ENCODE measurements around the gene TMEM52B. TPM values are rescaled to one million over a fixed set of nuclear protein-coding genes. Genes with fewer than 3 reads are reported as not detected.

The TMEM52B gene
- total RNA-seq, 1 experiment from 2014 or later: not detected

DNA sequence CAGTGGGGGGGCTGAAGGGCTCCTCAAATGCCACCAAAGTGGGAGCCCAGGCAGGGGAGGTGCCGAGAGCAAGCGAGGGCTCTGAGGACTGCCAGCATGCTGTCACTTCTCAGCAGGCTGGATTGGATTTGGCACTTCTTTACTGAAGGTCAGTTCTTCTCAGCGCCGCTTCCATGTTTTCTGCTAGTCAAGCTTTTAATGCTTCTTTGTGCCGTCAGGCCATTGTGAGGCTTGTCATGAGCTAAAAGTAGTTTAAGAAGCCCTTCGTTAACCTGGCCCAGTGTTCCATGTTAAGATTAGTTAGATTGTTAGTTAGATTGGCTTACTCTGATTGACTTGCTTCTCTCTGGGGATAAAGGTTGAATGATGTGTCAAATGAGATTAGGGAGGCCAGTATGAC lies 47.3 kb downstream of the TMEM52B start:
- no peak overlapping the region for H3K27ac ChIP-seq (ENCODE audit: low read depth, low read length, poor library complexity, severe bottlenecking)
- intact Hi-C loops (cut with micrococcal nuclease; ENCODE audit: unreplicated experiment): no loop called here
- TF ChIP-seq CTCF (conservative IDR thresholded peaks at IDR 0.05; ENCODE audit: low read depth, low read length) (no peak), EZH2 (IDR thresholded peaks at IDR 0.05; ENCODE audit: borderline replicate concordance, low read depth, low read length, poor library complexity, severe bottlenecking) (no peak)
- no peaks in the 10 kb centered on the region for H3K9me3 ChIP-seq (ENCODE audit: low read depth, low read length, poor library complexity, severe bottlenecking)
- CTCF ChIA-PET: no interaction called here
- no TSS peak for BruUV-seq (replicated peaks)
- no peaks in the 10 kb centered on the region for H3K4me1 ChIP-seq (ENCODE audit: insufficient read depth, low read length, poor library complexity, severe bottlenecking)
- H3K27me3 ChIP-seq (replicated peaks; ENCODE audit: insufficient read depth, low read depth, low read length, poor library complexity): no peaks in the 10 kb centered on the region
- H3K4me3 ChIP-seq (ENCODE audit: low read depth, low read length, poor library complexity, severe bottlenecking): no peak overlapping the region
- DNase-seq (ENCODE audit: low spot score): no peak
- POLR2A ChIA-PET (ENCODE audit: low non-redundant PET): no interaction called here
- H3K36me3 ChIP-seq (ENCODE audit: insufficient read depth, low read length, poor library complexity, severe bottlenecking): peaks cover 31% of the 10 kb centered on the region

DNA sequence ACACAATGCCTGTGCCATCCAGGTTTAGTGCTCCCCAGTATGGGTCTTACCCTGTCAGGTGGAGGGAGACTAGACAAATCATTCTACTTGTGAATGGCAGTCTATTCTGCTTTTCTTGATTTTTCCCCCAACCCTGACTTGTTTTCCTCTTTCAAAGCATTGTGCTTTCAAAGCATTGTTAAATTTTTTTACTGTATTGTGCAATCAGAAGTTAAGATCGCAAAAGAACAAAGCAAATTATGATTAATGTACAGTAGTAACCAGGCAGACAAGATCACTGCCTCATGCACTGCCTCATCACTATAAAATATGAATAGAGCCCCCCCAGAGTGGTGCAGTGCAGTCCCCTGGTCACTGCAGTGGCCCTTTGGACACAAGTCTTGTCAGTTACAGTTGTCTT lies 47.9 kb downstream of the TMEM52B start:
- no peak overlapping the region for H3K4me3 ChIP-seq (ENCODE audit: low read depth, low read length, poor library complexity, severe bottlenecking)

DNA sequence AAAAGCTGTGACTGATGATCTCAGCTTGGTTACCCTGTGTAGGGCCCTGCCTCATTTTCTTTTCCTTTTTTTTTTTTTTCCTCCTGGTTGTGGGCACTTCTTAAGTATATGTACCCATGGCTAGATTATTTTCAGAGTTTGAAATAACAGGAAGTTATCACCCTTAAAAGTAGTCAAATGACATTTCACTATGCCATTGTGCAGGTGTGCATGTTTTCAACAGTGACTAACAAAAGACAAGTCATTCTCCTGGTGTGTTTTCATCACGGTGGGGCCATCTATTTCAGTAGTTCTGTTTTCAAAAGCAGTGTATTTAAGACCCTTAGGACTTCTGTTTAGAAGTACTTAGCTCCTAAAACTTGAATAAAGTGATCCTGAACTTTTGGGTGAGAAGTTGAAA lies 48.8 kb downstream of the TMEM52B start:
- no TSS peak for BruUV-seq (replicated peaks)
- TF ChIP-seq EZH2 (IDR thresholded peaks at IDR 0.05; ENCODE audit: borderline replicate concordance, low read depth, low read length, poor library complexity, severe bottlenecking) (no peak), CTCF (conservative IDR thresholded peaks at IDR 0.05; ENCODE audit: low read depth, low read length) (no peak)
- DNase-seq (ENCODE audit: low spot score): no peak
- ChIA-PET POLR2A (ENCODE audit: low non-redundant PET) (interaction anchor here (0.6 kb wide), 1 partner anchor 8 kb away, joined by 7 read pairs; no protein-coding TSS in a partner anchor), CTCF (no interaction called here)
- H3K27me3 ChIP-seq (replicated peaks; ENCODE audit: insufficient read depth, low read depth, low read length, poor library complexity): no peaks in the 10 kb centered on the region
- H3K4me3 ChIP-seq (ENCODE audit: low read depth, low read length, poor library complexity, severe bottlenecking): no peak overlapping the region
- H3K36me3 ChIP-seq (ENCODE audit: insufficient read depth, low read length, poor library complexity, severe bottlenecking): peaks cover 16% of the 10 kb centered on the region
- intact Hi-C loops (cut with micrococcal nuclease; ENCODE audit: unreplicated experiment): no loop called here
- H3K9me3 ChIP-seq (ENCODE audit: low read depth, low read length, poor library complexity, severe bottlenecking): no peaks in the 10 kb centered on the region
- H3K4me1 ChIP-seq (ENCODE audit: insufficient read depth, low read length, poor library complexity, severe bottlenecking): no peaks in the 10 kb centered on the region
- H3K27ac ChIP-seq (ENCODE audit: low read depth, low read length, poor library complexity, severe bottlenecking): no peak overlapping the region

More for the DNA sequence above, 47.9 kb downstream of the TMEM52B start:
- BruUV-seq (replicated peaks): no TSS peak
- H3K27me3 ChIP-seq (replicated peaks; ENCODE audit: insufficient read depth, low read depth, low read length, poor library complexity): no peaks in the 10 kb centered on the region
- DNase-seq (ENCODE audit: low spot score): no peak
- no peaks in the 10 kb centered on the region for H3K4me1 ChIP-seq (ENCODE audit: insufficient read depth, low read length, poor library complexity, severe bottlenecking)
- no peaks in the 10 kb centered on the region for H3K9me3 ChIP-seq (ENCODE audit: low read depth, low read length, poor library complexity, severe bottlenecking)
- TF ChIP-seq CTCF (conservative IDR thresholded peaks at IDR 0.05; ENCODE audit: low read depth, low read length) (no peak), EZH2 (IDR thresholded peaks at IDR 0.05; ENCODE audit: borderline replicate concordance, low read depth, low read length, poor library complexity, severe bottlenecking) (no peak)
- H3K27ac ChIP-seq (ENCODE audit: low read depth, low read length, poor library complexity, severe bottlenecking): no peak overlapping the region
- POLR2A ChIA-PET (ENCODE audit: low non-redundant PET): no interaction called here
- intact Hi-C loops (cut with micrococcal nuclease; ENCODE audit: unreplicated experiment): no loop called here
- CTCF ChIA-PET: no interaction called here
- peaks cover 25% of the 10 kb centered on the region for H3K36me3 ChIP-seq (ENCODE audit: insufficient read depth, low read length, poor library complexity, severe bottlenecking)

All from A673 (cell line).